Nephron (organoid): ENCODE measurements around the gene BEST3.

Experiments
- H3K27ac Mint-ChIP-seq, 3 experiments: 2 replicates each; pipeline ENCODE4 v1.8.0; 2020; ENCODE audit warnings: mixed read lengths in 3 of 3, mild to moderate bottlenecking in 2 of 3, moderate library complexity in 1 of 3
- H3K27me3 Mint-ChIP-seq: 2 replicates; pipeline ENCODE4 v1.8.0; 2021; ENCODE audit warnings: low read depth, mild to moderate bottlenecking, moderate library complexity, mixed read lengths
- H3K36me3 Mint-ChIP-seq: 2 replicates; pipeline ENCODE4 v1.8.0; 2020; ENCODE audit warnings: low read depth, mixed read lengths
- H3K4me1 Mint-ChIP-seq: 2 replicates; pipeline ENCODE4 v1.8.0; 2020; ENCODE audit warnings: mixed read lengths
- H3K4me3 Mint-ChIP-seq, 3 experiments: 2 replicates each; pipeline ENCODE4 v1.8.0; 2020; ENCODE audit warnings: mild to moderate bottlenecking in 3 of 3, mixed read lengths in 3 of 3, moderate library complexity in 2 of 3
- H3K9me3 Mint-ChIP-seq: 2 replicates; pipeline ENCODE4 v1.8.0; 2020; ENCODE audit warnings: mixed read lengths
- TF ChIP-seq, protein P1 (sequence below), 3 experiments: fragments of 200-600 bp; sonication (generic); IDR thresholded peaks; one replicate each; pipeline ENCODE4 v1.5.0; 2021; ENCODE audit warnings: antibody characterized with exemption in 3 of 3; ENCODE audit not compliant: unreplicated experiment in 3 of 3

BEST3 gene

DNA sequence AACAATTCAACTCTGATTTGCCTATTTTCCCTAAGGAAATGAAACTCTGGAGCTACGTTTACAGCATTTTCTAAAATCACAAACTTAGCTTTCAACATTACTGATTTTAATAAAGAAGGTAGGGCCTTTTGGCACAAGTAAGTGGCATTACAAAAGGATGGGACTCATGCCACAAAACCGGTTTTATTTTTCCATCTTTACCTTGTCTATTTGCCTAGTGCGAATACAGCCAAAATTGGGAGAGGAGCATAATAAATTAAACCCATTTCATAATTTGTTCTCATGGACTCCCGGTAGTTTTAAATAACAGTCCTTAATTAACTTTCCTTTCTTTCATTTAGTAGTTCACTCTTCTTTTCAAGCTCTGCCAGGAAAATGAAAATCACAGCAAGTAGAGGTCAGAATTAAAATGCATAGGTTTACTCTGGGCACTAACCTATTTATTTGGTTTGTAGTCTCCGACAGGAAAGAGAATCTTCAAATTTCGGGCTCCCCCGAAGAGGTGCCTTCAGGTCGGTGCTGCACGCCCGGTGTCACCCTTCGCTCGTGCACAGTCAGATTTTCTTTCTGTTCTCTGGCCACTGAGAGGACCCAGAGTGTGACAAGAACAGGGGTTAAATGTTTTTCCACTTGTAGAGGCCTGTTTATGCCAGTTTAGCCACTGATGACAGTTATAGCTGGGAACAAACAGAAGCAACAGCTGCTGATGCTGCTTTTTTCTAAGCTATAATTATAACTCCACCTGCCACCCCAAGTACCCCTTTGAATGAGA is at the start of gene BEST3:
Gene BEST3 (minus strand): TSS at position 535 of the 772 bp plus-strand sequence. CDS start 1,505 bp downstream, outside the sequence.
- peaks cover 11% of the 10 kb centered on the region for H3K4me1 Mint-ChIP-seq
- no peaks in the 10 kb centered on the region for H3K9me3 Mint-ChIP-seq
- H3K36me3 Mint-ChIP-seq: no peaks in the 10 kb centered on the region
- TF ChIP-seq, protein P1, sequence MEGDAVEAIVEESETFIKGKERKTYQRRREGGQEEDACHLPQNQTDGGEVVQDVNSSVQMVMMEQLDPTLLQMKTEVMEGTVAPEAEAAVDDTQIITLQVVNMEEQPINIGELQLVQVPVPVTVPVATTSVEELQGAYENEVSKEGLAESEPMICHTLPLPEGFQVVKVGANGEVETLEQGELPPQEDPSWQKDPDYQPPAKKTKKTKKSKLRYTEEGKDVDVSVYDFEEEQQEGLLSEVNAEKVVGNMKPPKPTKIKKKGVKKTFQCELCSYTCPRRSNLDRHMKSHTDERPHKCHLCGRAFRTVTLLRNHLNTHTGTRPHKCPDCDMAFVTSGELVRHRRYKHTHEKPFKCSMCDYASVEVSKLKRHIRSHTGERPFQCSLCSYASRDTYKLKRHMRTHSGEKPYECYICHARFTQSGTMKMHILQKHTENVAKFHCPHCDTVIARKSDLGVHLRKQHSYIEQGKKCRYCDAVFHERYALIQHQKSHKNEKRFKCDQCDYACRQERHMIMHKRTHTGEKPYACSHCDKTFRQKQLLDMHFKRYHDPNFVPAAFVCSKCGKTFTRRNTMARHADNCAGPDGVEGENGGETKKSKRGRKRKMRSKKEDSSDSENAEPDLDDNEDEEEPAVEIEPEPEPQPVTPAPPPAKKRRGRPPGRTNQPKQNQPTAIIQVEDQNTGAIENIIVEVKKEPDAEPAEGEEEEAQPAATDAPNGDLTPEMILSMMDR (IDR thresholded peaks at IDR 0.05; ENCODE audit: unreplicated experiment in 3 of 3): no peak
- peak within 1 kb of the TSS; percentile 65 to 90 (median 83) for H3K4me3 Mint-ChIP-seq
- peak within 1 kb of the TSS in 2 of 3 experiments; percentile 60 to 68 for H3K27ac Mint-ChIP-seq
- no peaks in the 10 kb centered on the region for H3K27me3 Mint-ChIP-seq

DNA sequence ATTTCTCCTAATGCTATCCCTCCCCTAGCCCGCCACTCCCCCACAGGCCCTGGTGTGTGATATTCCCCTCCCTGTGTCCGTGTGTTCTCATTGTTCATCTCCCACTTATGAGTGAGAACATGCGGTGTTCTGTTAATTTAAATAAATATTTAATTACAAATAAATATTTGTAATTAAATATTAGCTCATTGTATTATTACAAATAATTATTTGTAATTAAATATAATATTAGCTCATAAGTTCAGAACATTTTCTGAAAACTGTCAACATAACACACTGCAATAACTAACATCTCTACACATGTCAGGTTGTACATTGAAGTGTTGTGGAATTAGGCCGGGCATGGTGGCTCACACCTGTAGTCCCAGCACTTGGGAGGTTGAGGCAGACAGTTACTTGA is 45.0 kb upstream of the BEST3 start:
- peaks cover 43% of the 10 kb centered on the region for H3K27me3 Mint-ChIP-seq
- H3K9me3 Mint-ChIP-seq: no peaks in the 10 kb centered on the region
- H3K36me3 Mint-ChIP-seq: peaks cover under 1% of the 10 kb centered on the region
- H3K4me3 Mint-ChIP-seq: no peak overlapping the region
- TF ChIP-seq, protein P1 (IDR thresholded peaks at IDR 0.05; ENCODE audit: unreplicated experiment in 3 of 3): no peak
- H3K4me1 Mint-ChIP-seq: peaks cover 17% of the 10 kb centered on the region
- H3K27ac Mint-ChIP-seq: no peak overlapping the region

DNA sequence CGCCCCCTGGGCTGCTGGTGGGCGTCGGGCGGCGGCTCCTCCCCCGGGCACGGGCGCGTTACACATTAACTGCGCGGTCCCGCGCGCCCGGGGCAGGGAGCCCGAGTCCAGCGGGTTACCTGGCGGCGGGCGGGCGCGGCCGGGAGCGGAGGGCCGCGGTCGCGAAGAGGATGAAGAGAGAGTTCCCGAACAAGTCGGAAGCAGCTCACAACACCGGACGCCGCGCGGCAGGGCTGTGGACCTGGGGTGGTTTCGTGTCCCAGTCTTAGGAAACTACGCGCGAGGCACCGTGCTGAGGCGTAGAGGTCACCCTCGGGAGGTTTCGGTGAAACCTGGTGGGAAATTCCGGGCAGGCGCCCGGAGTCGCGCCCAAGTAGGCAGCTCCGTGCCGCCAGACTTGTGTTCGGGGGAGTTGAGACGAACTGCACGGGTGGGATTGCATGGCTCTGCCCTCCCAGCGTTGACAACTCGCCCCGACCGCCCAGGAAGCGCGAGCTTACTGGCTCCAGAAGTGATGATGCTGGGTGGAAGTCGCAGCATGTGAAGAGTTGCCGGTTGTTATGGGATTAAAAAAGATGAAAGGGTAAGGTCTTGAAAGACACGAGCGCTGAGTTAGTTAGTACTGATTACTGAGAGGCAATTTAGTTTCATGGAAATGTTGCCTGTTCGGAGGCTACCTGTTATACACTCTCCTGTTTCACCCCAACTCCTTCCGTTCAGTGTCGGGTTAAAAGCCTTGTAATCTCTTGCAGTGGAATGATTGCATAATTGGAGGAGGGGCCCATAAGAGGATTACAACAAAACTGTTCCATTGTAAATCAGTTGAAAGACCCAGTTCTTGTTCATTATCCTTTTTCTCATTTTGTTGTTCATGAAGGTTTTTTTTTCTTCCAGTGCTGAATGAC is 40.4 kb upstream of the BEST3 start:
- Mint-ChIP-seq H3K4me3 (peak overlapping the region; percentile 83 to 95 (median 88)), H3K36me3 (no peaks in the 10 kb centered on the region), H3K27me3 (peaks cover 62% of the 10 kb centered on the region), H3K4me1 (peaks cover 17% of the 10 kb centered on the region), H3K9me3 (no peaks in the 10 kb centered on the region), H3K27ac (peak overlapping the region; percentile 80 to 94 (median 85))
- TF ChIP-seq, protein P1 (IDR thresholded peaks at IDR 0.05; ENCODE audit: unreplicated experiment in 3 of 3): no peak

DNA sequence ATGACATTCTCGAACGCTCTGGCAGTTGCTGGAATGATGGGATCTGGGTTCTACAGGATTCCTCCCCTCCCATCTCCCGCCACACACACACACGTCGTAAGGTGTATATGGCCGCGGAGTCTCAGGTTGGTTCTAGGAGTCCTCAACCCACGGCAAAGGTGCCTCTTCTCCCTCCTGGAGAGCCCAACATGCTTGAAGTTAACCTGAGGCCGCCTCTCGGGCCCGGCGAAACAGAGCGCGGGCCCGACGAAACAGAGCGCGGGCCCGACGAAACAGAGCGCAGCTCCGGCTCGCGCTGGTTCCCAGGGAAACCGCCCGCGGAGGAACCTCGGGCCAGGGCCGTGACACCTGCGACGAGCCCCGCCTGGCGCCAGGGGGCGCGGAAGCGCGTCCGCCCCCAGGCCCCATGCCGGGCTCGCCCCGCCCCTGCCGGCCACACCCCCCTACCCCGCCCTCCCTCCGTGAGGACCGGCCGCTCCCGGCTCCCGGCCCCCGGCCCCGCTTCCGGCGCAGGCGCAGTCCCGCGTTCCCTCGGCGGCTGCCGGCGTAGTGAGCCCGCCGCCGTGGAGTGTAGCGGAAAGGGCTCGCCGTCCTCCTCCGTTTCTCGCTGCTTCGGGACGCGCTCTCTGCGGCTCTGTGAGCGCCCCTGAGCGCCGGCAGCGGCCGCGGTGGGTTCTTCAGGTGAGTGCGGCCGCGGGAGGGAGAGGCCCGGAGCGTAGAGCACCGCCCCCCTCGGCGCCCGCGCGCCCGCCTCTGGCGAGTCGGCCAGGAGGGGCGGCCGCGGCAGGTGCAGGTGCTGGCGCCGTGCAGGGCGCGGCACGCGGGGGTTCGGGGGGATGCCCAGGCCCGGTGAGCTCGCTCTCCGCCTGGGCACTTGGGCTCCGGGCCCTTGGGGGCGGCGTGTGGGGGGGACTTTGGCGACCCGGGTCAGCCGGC is 39.5 kb upstream of the BEST3 start, which contains the start of gene RAB3IP:
Gene RAB3IP (plus strand): TSS at position 510 of the 936 bp plus-strand sequence. CDS start 16,549 bp downstream, outside the sequence.
- Mint-ChIP-seq H3K9me3 (no peaks in the 10 kb centered on the region), H3K27me3 (peaks cover 69% of the 10 kb centered on the region), H3K27ac (peak within 1 kb of the TSS; percentile 80 to 94 (median 85)), H3K4me1 (peaks cover 17% of the 10 kb centered on the region), H3K36me3 (no peaks in the 10 kb centered on the region), H3K4me3 (peak within 1 kb of the TSS; percentile 84 to 95 (median 88))
- TF ChIP-seq, protein P1 (IDR thresholded peaks at IDR 0.05; ENCODE audit: unreplicated experiment in 3 of 3): peak; percentile 68 to 90 (median 71)

DNA sequence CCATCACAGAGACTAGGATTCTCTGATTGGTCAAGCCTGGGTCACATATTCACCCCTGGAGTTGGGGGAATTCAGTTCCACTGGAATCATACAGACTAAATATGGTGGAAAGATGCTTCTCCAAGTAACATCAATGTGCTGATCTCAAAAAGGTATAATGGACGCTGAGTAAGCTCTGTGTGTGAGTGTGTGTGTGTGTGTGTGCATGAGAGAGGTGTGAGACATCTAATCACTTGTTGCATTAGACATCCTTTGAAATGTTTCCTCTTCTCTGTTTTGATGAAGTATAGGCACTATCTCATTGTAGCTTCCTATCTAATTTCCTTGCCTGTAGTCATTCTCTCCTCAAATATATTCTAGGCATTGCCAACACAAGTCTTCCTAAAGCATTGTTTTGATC is 34.5 kb upstream of the BEST3 start:
- no peak overlapping the region for H3K27ac Mint-ChIP-seq
- H3K9me3 Mint-ChIP-seq: no peaks in the 10 kb centered on the region
- no peaks in the 10 kb centered on the region for H3K36me3 Mint-ChIP-seq
- no peaks in the 10 kb centered on the region for H3K4me1 Mint-ChIP-seq
- TF ChIP-seq, protein P1 (IDR thresholded peaks at IDR 0.05; ENCODE audit: unreplicated experiment in 3 of 3): no peak
- H3K27me3 Mint-ChIP-seq: peaks cover 35% of the 10 kb centered on the region
- no peak overlapping the region for H3K4me3 Mint-ChIP-seq
